Measurements from ENCODE around the gene C1orf105.

- TF ChIP-seq CTCF (optimal IDR thresholded peaks at IDR 0.05 in 1 of 3, IDR thresholded peaks at IDR 0.05 in 1 of 3, conservative IDR thresholded peaks at IDR 0.05 in 1 of 3; ENCODE audit: extremely low read depth in 1 of 3, insufficient read depth in 2 of 3, low read length in 3 of 3) (no peak), EZH2 (IDR thresholded peaks at IDR 0.05; ENCODE audit: low read length) (no peak)
Measured at GRCh38 chr1:172401477-172401876, 19.0 kb upstream of the C1orf105 start.

Measured in keratinocyte (primary cell).